H9 (cell line): ENCODE data around the gene IQCK. TPM values are rescaled to one million over a fixed set of nuclear protein-coding genes. Genes with fewer than 3 reads are reported as not detected.

ENCODE experiments used
- DNase-seq: peaks from one replicate; pipeline ENCODE4 v3.0.0-alpha.2; 2017
- H2AFZ ChIP-seq: one replicate; pipeline ENCODE4 v1.6.1; 2013; ENCODE audit warnings: mild to moderate bottlenecking, low read length, control low read depth, moderate library complexity
- H2AK5ac ChIP-seq: 2 replicates; pipeline ENCODE4 v1.6.1; 2013; ENCODE audit warnings: low read length, control low read depth, mixed read lengths; ENCODE audit not compliant: insufficient read length
- H2BK120ac ChIP-seq: one replicate; pipeline ENCODE4 v1.6.1; 2013; ENCODE audit warnings: low read depth, mild to moderate bottlenecking, low read length, control low read depth, inconsistent platforms; ENCODE audit not compliant: poor library complexity, severe bottlenecking
- H2BK12ac ChIP-seq: 2 replicates; pipeline ENCODE4 v1.6.1; 2013; ENCODE audit warnings: low read length, control low read depth, mixed read lengths, low read depth; ENCODE audit not compliant: insufficient read length
- H2BK15ac ChIP-seq: 2 replicates; pipeline ENCODE4 v1.6.1; 2013; ENCODE audit warnings: low read depth, low read length, control low read depth
- H2BK20ac ChIP-seq: one replicate; pipeline ENCODE4 v1.6.1; 2013; ENCODE audit warnings: low read depth, mild to moderate bottlenecking, low read length, control low read depth, inconsistent platforms; ENCODE audit not compliant: poor library complexity, severe bottlenecking
- H2BK5ac ChIP-seq: 2 replicates; pipeline ENCODE4 v1.6.1; 2013; ENCODE audit warnings: low read length, control low read depth, mixed read lengths; ENCODE audit not compliant: insufficient read length
- H3K14ac ChIP-seq: 2 replicates; pipeline ENCODE4 v1.6.1; 2013; ENCODE audit warnings: low read length, control low read depth; ENCODE audit not compliant: insufficient read depth
- H3K18ac ChIP-seq: 2 replicates; pipeline ENCODE4 v1.6.1; 2013; ENCODE audit warnings: low read depth, mild to moderate bottlenecking, mixed read lengths, low read length, control low read depth; ENCODE audit not compliant: insufficient read length
- H3K23ac ChIP-seq: 2 replicates; pipeline ENCODE4 v1.6.1; 2013; ENCODE audit warnings: low read length, control low read depth, mixed read lengths, low read depth; ENCODE audit not compliant: insufficient read length
- H3K23me2 ChIP-seq: 2 replicates; pipeline ENCODE4 v1.6.1; 2013; ENCODE audit warnings: low read depth, mild to moderate bottlenecking, mixed read lengths, low read length, control low read depth; ENCODE audit not compliant: insufficient read length, poor library complexity, severe bottlenecking
- H3K27ac ChIP-seq: 2 replicates; pipeline ENCODE4 v1.5.1; 2013; ENCODE audit warnings: low read length, control low read depth, mixed read lengths, low read depth; ENCODE audit not compliant: insufficient read length
- H3K27me3 ChIP-seq: 2 replicates; pipeline ENCODE4 v1.6.1; 2013; ENCODE audit warnings: low read length, control low read depth, inconsistent platforms; ENCODE audit not compliant: insufficient read depth
- H3K4ac ChIP-seq: 2 replicates; pipeline ENCODE4 v1.6.1; 2013; ENCODE audit warnings: low read depth, mild to moderate bottlenecking, control low read depth, inconsistent platforms, low read length, moderate library complexity
- H3K4me1 ChIP-seq: 2 replicates; pipeline ENCODE4 v1.6.1; 2013; ENCODE audit warnings: low read length, control low read depth, inconsistent platforms; ENCODE audit not compliant: insufficient read depth
- H3K4me2 ChIP-seq: 2 replicates; pipeline ENCODE4 v1.6.1; 2013; ENCODE audit warnings: low read length, control low read depth, mixed read lengths; ENCODE audit not compliant: insufficient read length, insufficient read depth
- H3K56ac ChIP-seq: 2 replicates; pipeline ENCODE4 v1.6.1; 2013; ENCODE audit warnings: low read depth, mild to moderate bottlenecking, mixed read lengths, low read length, control low read depth; ENCODE audit not compliant: insufficient read length
- H3K79me1 ChIP-seq: 2 replicates; pipeline ENCODE4 v1.6.1; 2013; ENCODE audit warnings: low read depth, mild to moderate bottlenecking, moderate library complexity, low read length, control low read depth, inconsistent platforms; ENCODE audit not compliant: insufficient read depth, poor library complexity, severe bottlenecking
- H3K79me2 ChIP-seq: 2 replicates; pipeline ENCODE4 v1.6.1; 2013; ENCODE audit warnings: low read length, control low read depth, inconsistent platforms; ENCODE audit not compliant: insufficient read depth
- H3K9ac ChIP-seq: 2 replicates; pipeline ENCODE4 v1.6.1; 2013; ENCODE audit warnings: low read length, control low read depth, mixed read lengths; ENCODE audit not compliant: insufficient read length; ENCODE audit errors: extremely low read depth
- H3K9me3 ChIP-seq: one replicate; pipeline ENCODE4 v1.6.1; 2013; ENCODE audit warnings: low read depth, low read length, inconsistent platforms; ENCODE audit not compliant: control insufficient read depth
- H3T11ph ChIP-seq: one replicate; pipeline ENCODE4 v1.6.1; 2013; ENCODE audit warnings: mild to moderate bottlenecking, low read length, control low read depth, inconsistent platforms
- H4K20me1 ChIP-seq: one replicate; pipeline ENCODE4 v1.6.1; 2013; ENCODE audit not compliant: control insufficient read depth, insufficient read length, insufficient read depth
- H4K5ac ChIP-seq: 2 replicates; pipeline ENCODE4 v1.6.1; 2013; ENCODE audit warnings: low read depth, mild to moderate bottlenecking, mixed read lengths, low read length, control low read depth; ENCODE audit not compliant: insufficient read length
- H4K8ac ChIP-seq: replicated peaks from 2 replicates; pipeline ENCODE4 v1.6.1; 2013; ENCODE audit warnings: low read length, control low read depth, mixed read lengths, low read depth; ENCODE audit not compliant: insufficient read length
- H4K91ac ChIP-seq: 2 replicates; pipeline ENCODE4 v1.6.1; 2013; ENCODE audit warnings: low read depth, mild to moderate bottlenecking, moderate library complexity, mixed read lengths, low read length, control low read depth; ENCODE audit not compliant: insufficient read length
- H3K27ac Mint-ChIP-seq, 3 experiments: 2 replicates in 2 of 3; 3 replicates in 1 of 3; pipeline ENCODE4 v1.8.0; 2020 to 2021; ENCODE audit warnings: mixed read lengths in 3 of 3, mild to moderate bottlenecking in 1 of 3, moderate library complexity in 1 of 3
- H3K27me3 Mint-ChIP-seq: 2 replicates; pipeline ENCODE4 v1.8.0; 2021; ENCODE audit warnings: low read depth, mild to moderate bottlenecking, moderate library complexity, mixed read lengths
- H3K36me3 Mint-ChIP-seq, 3 experiments: 2 replicates in 2 of 3; 3 replicates in 1 of 3; pipeline ENCODE4 v1.8.0; 2020 to 2021; ENCODE audit warnings: low read depth in 3 of 3, mixed read lengths in 3 of 3; ENCODE audit not compliant: insufficient read depth in 1 of 3
- H3K4me1 Mint-ChIP-seq, 2 experiments: 2 replicates each; pipeline ENCODE4 v1.8.0; 2020; ENCODE audit warnings: mixed read lengths in 2 of 2
- H3K4me3 Mint-ChIP-seq, 2 experiments: 2 replicates in 1 of 2; 3 replicates in 1 of 2; pipeline ENCODE4 v1.8.0; 2020 to 2021; ENCODE audit warnings: mild to moderate bottlenecking in 2 of 2, mixed read lengths in 2 of 2, moderate library complexity in 1 of 2
- H3K9me3 Mint-ChIP-seq, 2 experiments: 2 replicates in 1 of 2; 3 replicates in 1 of 2; pipeline ENCODE4 v1.8.0; 2020; ENCODE audit warnings: mild to moderate bottlenecking in 2 of 2, mixed read lengths in 2 of 2, moderate library complexity in 1 of 2
- WGBS: extraction: QIAGEN DNeasy Blood & Tissue Kit; methylation state at CpG from one replicate; pipeline ENCODE4 v1.1.7; 2013; ENCODE audit warnings: missing lambda C conversion rate, low lambda C conversion rate, mixed read lengths; ENCODE audit not compliant: insufficient read length; ENCODE audit errors: extremely low coverage; 5-methylcytosine and 5-hydroxymethylcytosine counted together
- total RNA-seq: library from RNA; stranded (reverse); gene quantifications from 2 replicates; pipeline ENCODE4 v1.2.1, GENCODE V29; 2021
- TF ChIP-seq, protein P1 (sequence below): fragments of 200-600 bp; sonication (generic); conservative IDR thresholded peaks from 3 replicates; pipeline ENCODE4 v1.8.0; 2021; ENCODE audit warnings: antibody characterized with exemption, mild to moderate bottlenecking

Gene IQCK
- total RNA-seq, 1 experiment from 2014 or later: 9.0 TPM

DNA sequence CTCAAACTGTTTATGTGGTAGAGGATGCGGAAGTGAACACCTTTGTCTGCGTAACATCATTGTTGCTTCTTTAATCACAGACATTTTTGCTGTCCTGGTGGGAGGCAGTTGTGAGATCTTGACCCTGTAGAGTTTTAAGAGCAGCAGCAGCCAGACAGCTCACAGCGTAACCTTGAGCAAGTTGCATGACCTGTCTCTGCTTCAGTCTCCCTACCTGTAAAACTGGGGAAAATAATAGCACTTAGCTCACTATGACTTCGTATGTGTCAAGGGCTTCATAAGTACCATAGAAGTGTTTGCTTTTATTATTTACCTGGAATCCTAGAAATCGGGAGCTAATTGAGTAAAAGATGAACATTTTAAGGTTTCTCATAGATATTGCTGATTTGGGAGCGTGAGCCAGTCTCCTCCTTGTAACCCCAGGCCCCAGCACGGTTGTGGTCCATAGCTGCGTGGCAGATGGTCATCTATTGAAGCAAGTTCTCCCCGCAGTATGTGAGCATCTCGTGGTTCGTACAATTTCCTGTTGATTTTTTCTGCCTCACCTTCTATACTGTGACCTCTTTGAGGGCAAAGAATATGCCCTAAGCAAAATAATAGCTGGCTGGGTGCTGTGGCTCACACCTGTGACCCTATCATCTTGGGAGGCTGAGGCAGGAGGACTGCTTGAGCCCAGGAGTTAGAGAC, 132.2 kb downstream of the IQCK start:
- Histone ChIP-seq H3K79me2 (no peaks in the 10 kb centered on the region), H3K18ac (no peak overlapping the region), H3K4ac (no peak overlapping the region), H2BK5ac (no peak overlapping the region), H3K4me2 (no peak overlapping the region), H3K23ac (no peak overlapping the region), H4K91ac (no peak overlapping the region), H4K8ac (no peak overlapping the region), H2BK12ac (no peak overlapping the region), H4K20me1 (no peaks in the 10 kb centered on the region), H3K9me3 (no peaks in the 10 kb centered on the region), H3K4me1 (peaks cover 13% of the 10 kb centered on the region), H2AK5ac (no peak overlapping the region), H3K23me2 (no peaks in the 10 kb centered on the region), H4K5ac (no peak overlapping the region), H3K27me3 (no peaks in the 10 kb centered on the region), H2BK15ac (no peak overlapping the region), H3K56ac (no peak overlapping the region), H3K79me1 (no peaks in the 10 kb centered on the region), H2BK120ac (no peak overlapping the region), H3K9ac (no peak overlapping the region), H3T11ph (no peak overlapping the region), H2AFZ (no peak overlapping the region), H2BK20ac (no peak overlapping the region), H3K27ac (no peak overlapping the region), H3K14ac (no peak overlapping the region)
- H3K27me3 Mint-ChIP-seq: no peaks in the 10 kb centered on the region
- no peak for DNase-seq
- H3K4me3 Mint-ChIP-seq: no peak overlapping the region
- peaks cover 36 to 42% of the 10 kb centered on the region in 2 experiments for H3K4me1 Mint-ChIP-seq
- TF ChIP-seq, protein P1, sequence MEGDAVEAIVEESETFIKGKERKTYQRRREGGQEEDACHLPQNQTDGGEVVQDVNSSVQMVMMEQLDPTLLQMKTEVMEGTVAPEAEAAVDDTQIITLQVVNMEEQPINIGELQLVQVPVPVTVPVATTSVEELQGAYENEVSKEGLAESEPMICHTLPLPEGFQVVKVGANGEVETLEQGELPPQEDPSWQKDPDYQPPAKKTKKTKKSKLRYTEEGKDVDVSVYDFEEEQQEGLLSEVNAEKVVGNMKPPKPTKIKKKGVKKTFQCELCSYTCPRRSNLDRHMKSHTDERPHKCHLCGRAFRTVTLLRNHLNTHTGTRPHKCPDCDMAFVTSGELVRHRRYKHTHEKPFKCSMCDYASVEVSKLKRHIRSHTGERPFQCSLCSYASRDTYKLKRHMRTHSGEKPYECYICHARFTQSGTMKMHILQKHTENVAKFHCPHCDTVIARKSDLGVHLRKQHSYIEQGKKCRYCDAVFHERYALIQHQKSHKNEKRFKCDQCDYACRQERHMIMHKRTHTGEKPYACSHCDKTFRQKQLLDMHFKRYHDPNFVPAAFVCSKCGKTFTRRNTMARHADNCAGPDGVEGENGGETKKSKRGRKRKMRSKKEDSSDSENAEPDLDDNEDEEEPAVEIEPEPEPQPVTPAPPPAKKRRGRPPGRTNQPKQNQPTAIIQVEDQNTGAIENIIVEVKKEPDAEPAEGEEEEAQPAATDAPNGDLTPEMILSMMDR: no peak
- no peaks in the 10 kb centered on the region; a peak in 2 of 7 replicates for H3K36me3 Mint-ChIP-seq
- no peak overlapping the region for H3K27ac Mint-ChIP-seq
- WGBS: no CpG with 5 or more reads among the region's 11 CpGs
- H3K9me3 Mint-ChIP-seq: no peaks in the 10 kb centered on the region
